ENCODE measurements around the gene PIGU.
"Not testable (repeated sequence)": the region's sequence is repeated elsewhere in the genome, so short reads cannot be mapped to it uniquely, and the experiment has no call there.

- TF ChIP-seq EZH2, CTCF (IDR thresholded peaks at IDR 0.05): not testable (repeated sequence)
These were observed 42.5 kb upstream of the PIGU start for GRCh38 chr20:34719242-34720017.
